NK-92 treated with Interleukin-12 subunit alpha and Interleukin-12 subunit beta, amount 100 ng/mL, for 24 hours (cell line): ENCODE results near the gene TNFRSF21.
"Not testable (repeated sequence)": the region's sequence is repeated elsewhere in the genome, so short reads cannot be mapped to it uniquely, and the experiment has no call there.

Experiments
- DNase-seq: peaks from one replicate; lab custom pipeline; 2025; lab: John Stamatoyannopoulos, UW

TNFRSF21 gene

DNA sequence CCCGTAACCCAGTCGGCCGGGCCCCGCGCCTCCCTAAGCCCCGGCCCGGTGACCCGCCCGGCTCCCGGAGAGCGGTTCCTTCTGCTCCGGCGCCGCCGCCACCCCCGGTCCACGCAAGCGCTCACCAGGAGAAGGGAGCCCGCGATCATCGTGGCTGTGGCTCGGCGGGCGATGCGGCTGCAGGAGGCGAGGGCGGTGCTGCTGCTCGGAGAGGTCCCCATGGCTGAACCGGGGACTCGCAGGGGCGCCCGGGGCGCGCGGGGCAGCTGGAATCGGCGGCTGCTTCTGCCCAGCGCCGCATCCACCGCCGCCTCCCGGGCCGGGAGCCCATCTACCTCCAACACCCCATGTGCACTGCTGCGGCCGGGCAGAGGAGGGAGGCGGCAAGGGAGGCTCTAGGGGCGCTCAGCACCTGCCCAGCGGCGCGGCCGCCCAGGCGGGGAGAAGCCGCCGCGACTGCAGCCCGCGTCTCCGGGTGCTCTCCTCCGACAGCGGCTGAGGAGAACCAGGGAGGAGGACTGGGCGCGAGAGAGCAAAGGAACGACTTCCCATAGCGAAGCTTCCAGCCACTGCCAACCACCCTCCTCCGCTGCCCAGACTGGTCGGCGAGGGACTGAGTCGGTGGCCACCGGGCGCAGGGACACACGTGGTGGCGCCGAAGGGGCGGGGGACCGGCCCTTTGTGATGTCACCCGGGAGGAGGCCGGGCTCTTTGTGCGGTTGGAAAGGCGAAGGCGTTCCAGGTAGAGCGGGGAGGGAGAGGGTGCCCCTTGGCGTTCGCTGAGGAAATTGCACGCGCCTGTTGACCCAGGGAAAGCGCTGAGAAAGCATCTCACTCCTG lies at the start of gene TNFRSF21:
Gene TNFRSF21, minus strand, starts transcription at position 615 of the 840 bp plus-strand sequence. Its CDS starts 394 bp downstream, at position 221.
- DNase-seq: no peak

GRCh38 chr6:47358440-47359225 lies 48.9 kb upstream of the TNFRSF21 start:
- no peak for DNase-seq

DNA sequence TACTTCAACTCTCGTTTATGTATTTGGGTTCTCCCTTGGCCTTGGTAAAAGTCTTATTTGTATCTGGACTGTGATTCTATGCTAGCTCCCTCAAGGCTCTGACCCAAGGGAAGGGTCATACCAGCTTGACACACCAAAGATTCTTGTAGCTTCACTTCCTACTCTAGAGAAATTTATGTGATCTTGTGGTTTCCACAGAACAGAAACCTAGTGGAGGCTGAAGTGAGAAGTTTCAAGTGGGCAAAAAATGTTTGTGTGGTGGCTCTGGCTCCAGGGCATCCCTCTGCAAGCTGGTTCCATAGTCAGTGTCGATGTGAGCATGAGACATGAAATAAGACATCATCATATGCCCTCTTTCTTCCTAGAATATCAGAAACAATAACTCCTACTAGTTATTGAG lies 48.1 kb upstream of the TNFRSF21 start:
- DNase-seq: no peak

GRCh38 chr6:47355496-47355895 lies 45.8 kb upstream of the TNFRSF21 start:
- DNase-seq: no peak

DNA sequence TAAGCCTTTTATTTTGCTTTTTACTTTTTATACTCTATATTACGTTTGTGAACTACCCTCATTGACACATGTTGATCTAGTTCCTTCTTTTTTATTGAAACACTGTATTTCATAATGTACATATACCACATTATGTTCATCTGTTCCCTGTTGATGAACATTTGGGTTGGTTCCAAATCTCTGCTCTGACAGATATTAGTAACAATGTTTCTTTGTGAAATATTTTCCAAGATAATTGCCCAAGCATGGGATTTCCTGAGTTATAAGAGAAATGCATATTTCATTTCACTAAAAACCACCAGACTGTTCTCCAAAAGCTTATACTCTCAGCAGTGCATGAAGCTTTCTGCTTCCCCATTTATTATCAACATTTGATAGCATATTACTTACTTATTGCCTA lies 44.2 kb upstream of the TNFRSF21 start:
- no peak for DNase-seq

DNA sequence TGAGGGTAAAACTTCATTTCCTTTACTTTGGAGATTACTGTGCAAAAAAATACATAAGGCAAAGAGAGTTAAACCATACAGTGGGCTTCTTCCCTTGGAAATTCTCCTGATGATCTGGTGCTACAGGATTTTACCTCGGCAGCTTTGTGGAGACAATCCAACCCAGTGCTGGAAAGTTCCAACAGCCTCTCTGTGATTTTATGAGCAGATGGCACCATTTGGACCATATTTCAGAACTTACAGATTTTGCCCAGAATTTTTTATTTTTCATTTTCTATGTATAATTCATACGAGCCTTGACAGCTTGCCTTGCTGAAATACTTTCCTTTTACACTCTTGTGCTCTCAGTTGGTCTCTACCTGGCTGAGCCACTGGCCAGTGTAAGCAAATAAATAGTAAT lies 43.3 kb upstream of the TNFRSF21 start:
- DNase-seq: no peak

DNA sequence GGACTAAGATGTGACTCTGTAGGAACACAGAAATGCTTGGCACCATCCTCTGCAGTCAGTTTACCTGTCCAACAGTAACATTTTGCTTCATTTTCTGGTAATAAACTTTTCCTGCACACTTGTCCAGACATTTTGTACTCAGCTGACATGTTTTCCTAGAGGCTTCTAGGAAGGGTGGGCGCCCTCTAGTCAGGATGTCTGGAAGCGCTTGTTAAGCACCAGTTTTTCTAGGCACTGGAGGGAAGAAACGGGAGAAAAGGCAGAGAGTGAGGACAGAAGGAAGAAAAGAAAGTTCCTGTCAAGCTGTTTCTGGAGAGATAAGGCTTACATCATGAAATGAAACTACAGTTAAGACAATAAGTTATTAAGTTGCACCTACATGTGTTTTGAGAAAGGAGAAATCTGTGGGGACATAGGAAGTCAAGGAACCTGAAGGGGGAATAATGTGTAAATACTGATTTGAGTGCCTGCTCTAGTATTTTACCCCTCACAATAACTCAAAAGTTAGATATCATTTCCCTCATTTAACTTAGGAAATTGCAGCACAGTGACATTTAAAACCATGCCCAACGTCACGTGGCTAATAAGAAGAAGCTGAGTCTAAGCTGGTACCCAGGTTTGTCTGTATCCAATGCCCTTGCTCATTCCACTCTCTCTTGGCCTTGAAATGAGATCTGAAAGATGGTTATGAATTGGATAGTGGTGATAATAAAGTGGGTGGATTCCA lies 42.7 kb upstream of the TNFRSF21 start:
- no peak for DNase-seq

DNA sequence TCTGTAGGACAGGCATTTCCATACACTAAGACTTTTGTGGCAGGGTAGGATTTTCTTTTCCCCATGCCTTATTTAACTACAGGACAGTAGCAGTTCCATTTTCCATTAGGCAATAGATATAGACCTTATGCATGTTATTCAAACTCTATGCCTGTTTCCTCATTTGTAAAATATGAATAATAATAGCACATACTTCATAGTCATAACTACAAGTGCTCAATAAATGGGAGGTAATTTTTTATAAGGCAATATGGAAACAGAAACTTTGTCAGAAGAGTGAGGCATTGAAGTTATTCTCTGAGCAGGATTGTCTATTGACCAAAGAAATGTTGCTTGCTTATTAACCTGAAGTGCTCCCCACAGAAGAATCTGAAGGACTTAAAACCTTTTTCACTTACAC lies 41.9 kb upstream of the TNFRSF21 start:
- no peak for DNase-seq

GRCh38 chr6:47349931-47350330 lies 40.2 kb upstream of the TNFRSF21 start:
- DNase-seq: no peak

- DNase-seq: no peak
These were observed 38.7 kb upstream of the TNFRSF21 start for GRCh38 chr6:47348316-47348863.

GRCh38 chr6:47345761-47346160 lies 36.1 kb upstream of the TNFRSF21 start:
- no peak for DNase-seq

DNA sequence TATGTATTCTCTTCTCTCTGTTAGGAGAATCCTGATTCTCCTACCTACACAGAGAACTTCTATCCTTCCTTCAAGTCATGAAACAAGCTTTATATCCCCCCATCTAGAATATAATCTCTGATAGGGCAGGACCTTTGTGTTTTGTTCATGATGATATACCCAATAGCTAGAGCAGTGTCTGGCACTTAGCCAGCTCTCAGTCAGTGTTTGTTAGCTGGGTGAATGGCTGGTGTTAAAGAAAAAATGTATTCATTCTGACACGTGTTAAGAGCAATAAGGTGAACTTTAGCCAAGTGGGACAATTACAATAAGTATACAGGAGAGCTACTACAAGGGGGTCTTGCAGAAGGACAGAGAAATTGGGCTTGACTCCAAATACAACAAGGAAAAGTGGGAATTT lies 34.3 kb upstream of the TNFRSF21 start:
- no peak for DNase-seq

GRCh38 chr6:47343600-47343999 lies 33.9 kb upstream of the TNFRSF21 start:
- DNase-seq: no peak

DNA sequence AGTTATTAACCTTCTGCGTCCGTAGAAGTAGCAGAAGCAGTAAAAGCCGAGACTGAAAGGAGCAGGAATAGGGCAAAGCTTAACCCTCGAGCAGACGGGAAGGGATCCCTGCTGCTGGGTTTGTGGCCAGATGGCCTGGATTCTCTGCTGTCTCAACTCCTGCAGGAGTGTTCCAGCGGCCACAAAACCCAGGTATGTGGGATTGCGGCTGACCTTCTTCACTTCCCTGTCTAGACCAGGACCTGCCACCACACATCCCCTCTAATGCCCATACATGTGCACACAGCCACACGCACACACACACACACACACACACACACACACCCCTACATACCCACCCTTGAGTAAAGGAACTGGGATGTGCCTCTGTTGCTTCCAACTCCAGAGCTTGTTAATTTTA lies 33.1 kb upstream of the TNFRSF21 start:
- DNase-seq: no peak

GRCh38 chr6:47337519-47337918 lies 27.8 kb upstream of the TNFRSF21 start:
- DNase-seq: no peak

DNA sequence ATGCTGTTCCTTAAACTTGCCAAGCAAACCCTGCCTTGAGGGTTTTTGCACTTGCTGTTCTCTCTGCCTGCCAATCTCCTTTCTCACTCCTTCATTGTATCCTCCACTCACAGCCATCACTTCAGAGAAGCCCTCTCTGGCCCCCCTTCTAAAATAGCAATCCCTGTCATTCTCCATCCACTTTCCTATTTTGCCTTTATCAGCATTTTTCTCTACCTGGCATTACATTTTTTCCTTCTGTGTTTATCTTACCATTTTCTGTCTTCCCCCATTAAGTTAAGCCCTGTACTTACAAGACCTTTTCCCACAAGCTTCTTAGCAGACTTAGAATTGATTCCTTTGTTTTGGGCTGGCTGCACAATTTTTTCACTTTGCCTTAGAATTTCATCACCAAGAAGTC lies 26.6 kb upstream of the TNFRSF21 start:
- DNase-seq: no peak

- no peak for DNase-seq
These were observed 25.8 kb upstream of the TNFRSF21 start for GRCh38 chr6:47335466-47335865.

DNA sequence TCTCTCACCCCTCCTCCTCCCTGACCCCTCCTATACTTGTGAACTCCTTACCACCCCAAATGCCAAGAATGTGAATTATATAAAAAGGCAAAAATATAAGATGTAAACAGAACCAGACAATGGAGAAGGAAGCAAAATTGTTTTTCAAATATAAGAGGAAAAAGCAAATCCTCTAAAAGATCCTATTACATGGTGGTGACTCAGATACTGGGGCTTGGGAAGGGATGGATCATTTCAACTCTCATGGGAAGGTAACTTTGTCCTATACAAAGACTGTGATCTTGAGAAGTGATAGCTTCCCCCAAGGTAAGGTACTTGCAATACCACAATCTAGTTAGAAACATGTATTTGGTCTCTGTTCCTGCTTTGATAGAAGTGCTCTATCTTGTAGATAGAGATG lies 24.6 kb upstream of the TNFRSF21 start:
- DNase-seq: no peak

DNA sequence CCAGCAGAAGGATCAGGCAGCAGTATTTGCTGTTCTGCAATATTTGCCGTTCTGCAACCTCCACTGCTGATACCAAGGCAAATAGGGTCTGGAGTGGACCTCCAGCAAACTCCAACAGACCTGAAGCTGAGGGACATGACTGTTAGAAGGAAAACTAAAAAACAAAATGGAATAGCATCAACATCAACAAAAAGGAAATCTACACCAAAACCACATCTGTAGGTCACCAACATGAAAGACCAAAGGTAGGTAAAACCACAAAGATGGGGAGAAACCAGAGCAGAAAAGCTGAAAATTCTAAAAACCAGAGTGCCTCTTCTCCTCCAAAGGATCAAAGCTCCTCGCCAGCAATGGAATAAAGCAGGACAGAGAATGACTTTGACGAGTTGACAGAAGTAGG lies 18.9 kb upstream of the TNFRSF21 start:
- not testable (repeated sequence) for DNase-seq

GRCh38 chr6:47328139-47328538 lies 18.4 kb upstream of the TNFRSF21 start:
- DNase-seq: not testable (repeated sequence)

DNA sequence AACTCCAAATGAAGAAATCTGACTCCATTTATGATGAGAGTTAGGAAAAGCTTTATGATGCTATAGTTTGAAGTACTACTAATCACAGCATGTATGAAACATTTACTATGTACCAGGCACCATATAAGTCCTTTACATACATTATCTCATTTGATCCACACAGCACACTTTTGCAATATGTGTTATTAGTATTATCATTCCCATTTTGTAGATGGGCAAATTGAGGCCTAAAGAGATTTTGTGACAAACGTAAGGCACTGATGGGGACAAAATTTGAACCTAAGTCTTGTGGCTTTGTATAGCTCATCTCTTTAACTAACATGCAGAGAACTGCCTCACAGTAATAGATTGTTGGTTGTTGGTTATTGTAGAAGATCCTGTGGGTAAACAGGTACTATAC lies 14.2 kb upstream of the TNFRSF21 start:
- no peak for DNase-seq

GRCh38 chr6:47323321-47323720 lies 13.6 kb upstream of the TNFRSF21 start:
- DNase-seq: no peak
